Neural cell (in vitro differentiated cells): Measurements from ENCODE around the gene SIK3.

ENCODE experiments used
- EP300 ChIP-seq: fragments of 450-650 bp; conservative IDR thresholded peaks from 2 replicates; pipeline ENCODE4 v1.6.1; 2014; ENCODE audit warnings: antibody characterized with exemption, mild to moderate bottlenecking, moderate library complexity; ENCODE audit not compliant: poor library complexity, severe bottlenecking
- EZH2 ChIP-seq: fragments of 200-600, 300-800 bp; shearing (Covaris generic), sonication (generic); IDR thresholded peaks from 2 replicates; pipeline ENCODE4 v1.6.1; 2014; ENCODE audit warnings: antibody characterized with exemption, low read length, borderline replicate concordance, mild to moderate bottlenecking; ENCODE audit not compliant: insufficient read depth, poor library complexity, severe bottlenecking
- MXI1 ChIP-seq: fragments of 450-650 bp; conservative IDR thresholded peaks from 2 replicates; pipeline ENCODE4 v1.6.1; 2014; ENCODE audit warnings: antibody characterized with exemption, mild to moderate bottlenecking; ENCODE audit not compliant: poor library complexity, severe bottlenecking
- POLR2AphosphoS5 ChIP-seq: IDR thresholded peaks from 2 replicates; pipeline ENCODE4 v1.6.1; 2012
- SMC3 ChIP-seq: fragments of 450-650 bp; conservative IDR thresholded peaks from 2 replicates; pipeline ENCODE4 v1.6.1; 2014; ENCODE audit warnings: antibody characterized with exemption, mild to moderate bottlenecking, moderate library complexity; ENCODE audit not compliant: poor library complexity
- TAF1 ChIP-seq: IDR thresholded peaks from 2 replicates; pipeline ENCODE4 v1.6.1; 2012; ENCODE audit warnings: low read depth
- TF ChIP-seq, protein P1 (sequence below): fragments of 450-650 bp; IDR thresholded peaks from 2 replicates; pipeline ENCODE4 v1.5.1; 2014; ENCODE audit warnings: antibody characterized with exemption, mild to moderate bottlenecking, moderate library complexity; ENCODE audit not compliant: poor library complexity, severe bottlenecking
- TF ChIP-seq, protein P2 (sequence below): IDR thresholded peaks from 2 replicates; pipeline ENCODE4 v1.6.1; 2012; ENCODE audit warnings: borderline replicate concordance

DNA sequence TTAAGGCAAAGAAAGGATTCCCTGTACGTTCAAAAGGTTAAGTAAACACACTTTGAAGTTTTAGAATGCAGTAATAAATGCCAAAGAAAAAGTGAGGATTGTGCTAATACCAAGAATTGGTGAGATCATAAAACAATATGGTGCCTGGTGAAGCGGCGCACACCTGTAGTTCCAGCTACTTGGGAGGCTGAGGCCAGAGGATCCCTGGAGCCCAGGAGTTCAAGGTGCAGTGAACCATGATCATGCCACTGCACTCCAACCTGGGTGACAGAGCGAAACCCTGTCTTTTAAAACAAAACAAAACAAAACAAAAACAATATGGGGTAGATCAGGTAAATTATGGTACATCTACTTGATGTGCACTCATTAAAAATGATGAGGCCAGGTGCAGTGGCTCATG is 187.4 kb downstream of the SIK3 start:
- TF ChIP-seq, protein P1, sequence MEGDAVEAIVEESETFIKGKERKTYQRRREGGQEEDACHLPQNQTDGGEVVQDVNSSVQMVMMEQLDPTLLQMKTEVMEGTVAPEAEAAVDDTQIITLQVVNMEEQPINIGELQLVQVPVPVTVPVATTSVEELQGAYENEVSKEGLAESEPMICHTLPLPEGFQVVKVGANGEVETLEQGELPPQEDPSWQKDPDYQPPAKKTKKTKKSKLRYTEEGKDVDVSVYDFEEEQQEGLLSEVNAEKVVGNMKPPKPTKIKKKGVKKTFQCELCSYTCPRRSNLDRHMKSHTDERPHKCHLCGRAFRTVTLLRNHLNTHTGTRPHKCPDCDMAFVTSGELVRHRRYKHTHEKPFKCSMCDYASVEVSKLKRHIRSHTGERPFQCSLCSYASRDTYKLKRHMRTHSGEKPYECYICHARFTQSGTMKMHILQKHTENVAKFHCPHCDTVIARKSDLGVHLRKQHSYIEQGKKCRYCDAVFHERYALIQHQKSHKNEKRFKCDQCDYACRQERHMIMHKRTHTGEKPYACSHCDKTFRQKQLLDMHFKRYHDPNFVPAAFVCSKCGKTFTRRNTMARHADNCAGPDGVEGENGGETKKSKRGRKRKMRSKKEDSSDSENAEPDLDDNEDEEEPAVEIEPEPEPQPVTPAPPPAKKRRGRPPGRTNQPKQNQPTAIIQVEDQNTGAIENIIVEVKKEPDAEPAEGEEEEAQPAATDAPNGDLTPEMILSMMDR = no peak
- TF ChIP-seq POLR2AphosphoS5 = no peak
- TF ChIP-seq EP300 = no peak
- TF ChIP-seq MXI1 = no peak
- TF ChIP-seq EZH2 = no peak
- TF ChIP-seq TAF1 = no peak
- no peak for TF ChIP-seq SMC3
- TF ChIP-seq, protein P2, sequence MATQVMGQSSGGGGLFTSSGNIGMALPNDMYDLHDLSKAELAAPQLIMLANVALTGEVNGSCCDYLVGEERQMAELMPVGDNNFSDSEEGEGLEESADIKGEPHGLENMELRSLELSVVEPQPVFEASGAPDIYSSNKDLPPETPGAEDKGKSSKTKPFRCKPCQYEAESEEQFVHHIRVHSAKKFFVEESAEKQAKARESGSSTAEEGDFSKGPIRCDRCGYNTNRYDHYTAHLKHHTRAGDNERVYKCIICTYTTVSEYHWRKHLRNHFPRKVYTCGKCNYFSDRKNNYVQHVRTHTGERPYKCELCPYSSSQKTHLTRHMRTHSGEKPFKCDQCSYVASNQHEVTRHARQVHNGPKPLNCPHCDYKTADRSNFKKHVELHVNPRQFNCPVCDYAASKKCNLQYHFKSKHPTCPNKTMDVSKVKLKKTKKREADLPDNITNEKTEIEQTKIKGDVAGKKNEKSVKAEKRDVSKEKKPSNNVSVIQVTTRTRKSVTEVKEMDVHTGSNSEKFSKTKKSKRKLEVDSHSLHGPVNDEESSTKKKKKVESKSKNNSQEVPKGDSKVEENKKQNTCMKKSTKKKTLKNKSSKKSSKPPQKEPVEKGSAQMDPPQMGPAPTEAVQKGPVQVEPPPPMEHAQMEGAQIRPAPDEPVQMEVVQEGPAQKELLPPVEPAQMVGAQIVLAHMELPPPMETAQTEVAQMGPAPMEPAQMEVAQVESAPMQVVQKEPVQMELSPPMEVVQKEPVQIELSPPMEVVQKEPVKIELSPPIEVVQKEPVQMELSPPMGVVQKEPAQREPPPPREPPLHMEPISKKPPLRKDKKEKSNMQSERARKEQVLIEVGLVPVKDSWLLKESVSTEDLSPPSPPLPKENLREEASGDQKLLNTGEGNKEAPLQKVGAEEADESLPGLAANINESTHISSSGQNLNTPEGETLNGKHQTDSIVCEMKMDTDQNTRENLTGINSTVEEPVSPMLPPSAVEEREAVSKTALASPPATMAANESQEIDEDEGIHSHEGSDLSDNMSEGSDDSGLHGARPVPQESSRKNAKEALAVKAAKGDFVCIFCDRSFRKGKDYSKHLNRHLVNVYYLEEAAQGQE = no peak
